HL-60 (cell line): ENCODE measurements around the gene BBS9.

Experiments
- DNase-seq, 2 experiments: peaks; one replicate each; pipeline ENCODE4 v3.0.0-alpha.2; 2010 to 2020; ENCODE audit warnings: low read depth in 1 of 2, low spot score in 1 of 2
- H3K27ac ChIP-seq: fragments of 250-450 bp; sonication (Bioruptor Pico); replicated peaks from 2 replicates; pipeline ENCODE4 v1.5.1; 2020; ENCODE audit warnings: mild to moderate bottlenecking, moderate library complexity
- H3K27me3 ChIP-seq: fragments of 250-450 bp; sonication (Bioruptor Pico); 2 replicates; pipeline ENCODE4 v1.5.1; 2021; ENCODE audit warnings: mild to moderate bottlenecking, moderate library complexity; ENCODE audit not compliant: insufficient read depth, poor library complexity, severe bottlenecking
- H3K4me3 ChIP-seq: replicated peaks from 2 replicates; pipeline ENCODE4 v1.5.1; 2011; ENCODE audit warnings: mild to moderate bottlenecking, control low read depth, low read length; ENCODE audit not compliant: insufficient read depth
- CTCF ChIP-seq: IDR thresholded peaks from one replicate; pipeline ENCODE4 v1.5.1; 2011; ENCODE audit warnings: low read length, control low read depth, inconsistent platforms; ENCODE audit not compliant: insufficient read depth
- GABPA ChIP-seq: IDR thresholded peaks from 2 replicates; pipeline ENCODE4 v1.6.1; 2012; ENCODE audit warnings: low read depth
- POLR2AphosphoS5 ChIP-seq: IDR thresholded peaks from 2 replicates; pipeline ENCODE4 v1.6.1; 2012; ENCODE audit warnings: low read depth
- REST ChIP-seq: IDR thresholded peaks from 2 replicates; pipeline ENCODE4 v1.6.1; 2012; ENCODE audit warnings: low read depth; ENCODE audit not compliant: insufficient replicate concordance
- SPI1 ChIP-seq: IDR thresholded peaks from 2 replicates; pipeline ENCODE4 v1.6.1; 2012; ENCODE audit warnings: low read depth, mild to moderate bottlenecking, borderline replicate concordance

BBS9 gene

DNA sequence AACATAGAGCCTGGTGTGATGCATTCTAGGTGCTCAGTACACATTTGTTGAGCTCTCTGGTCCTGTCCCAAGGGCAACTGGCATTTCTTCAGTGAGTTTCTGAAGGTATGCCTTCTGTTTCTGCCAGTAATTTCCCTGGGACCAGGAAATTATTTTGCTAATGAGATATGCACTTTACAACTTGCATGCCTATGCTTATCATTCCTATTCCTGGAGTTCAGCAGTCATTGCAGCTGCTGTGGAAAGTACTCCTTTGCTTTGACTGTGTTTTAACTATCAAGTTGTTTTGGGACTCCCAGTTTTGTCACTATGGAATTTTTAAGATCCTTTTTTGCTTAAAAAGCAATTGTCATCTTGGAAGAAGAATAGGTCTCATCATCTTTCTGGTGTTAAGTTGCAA is 283.0 kb downstream of the BBS9 start:
- TF ChIP-seq CTCF (no peak), SPI1 (no peak), GABPA (no peak), POLR2AphosphoS5 (no peak), REST (no peak)
- DNase-seq, result no peak
- H3K27ac ChIP-seq, result no peak overlapping the region
- H3K27me3 ChIP-seq, result no peaks in the 10 kb centered on the region
- H3K4me3 ChIP-seq, result no peak overlapping the region

- TF ChIP-seq SPI1 (no peak), CTCF (no peak), GABPA (no peak), POLR2AphosphoS5 (no peak), REST (no peak)
- DNase-seq, result no peak
- peaks cover 3% of the 10 kb centered on the region for H3K27me3 ChIP-seq
- no peak overlapping the region for H3K27ac ChIP-seq
- H3K4me3 ChIP-seq, result no peak overlapping the region
Observed at GRCh38 chr7:33418251-33418701, 288.9 kb downstream of the BBS9 start.

- no peak for TF ChIP-seq POLR2AphosphoS5
- TF ChIP-seq CTCF, result no peak
- TF ChIP-seq SPI1, result no peak
- no peak for TF ChIP-seq REST
- TF ChIP-seq GABPA, result no peak
- no peak overlapping the region for H3K4me3 ChIP-seq
- DNase-seq, result no peak
- peaks cover 3% of the 10 kb centered on the region for H3K27me3 ChIP-seq
- no peak overlapping the region for H3K27ac ChIP-seq
Observed at GRCh38 chr7:33420311-33420940, 291.1 kb downstream of the BBS9 start.
